Choroid plexus epithelial cell (primary cell): Measurements from ENCODE around the gene PARP3.
"Not testable (repeated sequence)": the region's sequence is repeated elsewhere in the genome, so short reads cannot be mapped to it uniquely, and the experiment has no call there.

ENCODE experiments used
- DNase-seq: peaks from one replicate; pipeline ENCODE4 v3.0.0-alpha.2; 2010; ENCODE audit warnings: low read depth
- H3K4me3 ChIP-seq: 2 replicates; pipeline ENCODE4 v1.5.1; 2011; ENCODE audit warnings: low read depth, mild to moderate bottlenecking, control low read depth, low read length, moderate library complexity
- CTCF ChIP-seq: conservative IDR thresholded peaks from 2 replicates; pipeline ENCODE4 v1.5.1; 2011; ENCODE audit warnings: low read depth, mild to moderate bottlenecking, control low read depth, inconsistent platforms, low read length, moderate library complexity

The PARP3 gene

GRCh38 chr3:51941798-51942602 lies at the start of gene PARP3, which contains the start of gene RRP9:
PARP3 (plus strand) TSS chr3:51942363; CDS start chr3:51943356, 993 bp downstream.
RRP9 (minus strand) TSS chr3:51941904; CDS start chr3:51941867, 37 bp downstream.
- H3K4me3 ChIP-seq = peak within 1 kb of the TSS; percentile 87
- DNase-seq = peak; percentile 100
- TF ChIP-seq CTCF = peak; percentile 99

GRCh38 chr3:51894391-51894790 lies 47.8 kb upstream of the PARP3 start:
- no peak for DNase-seq
- H3K4me3 ChIP-seq = no peak overlapping the region

GRCh38 chr3:51894939-51895338 lies 47.2 kb upstream of the PARP3 start:
- DNase-seq = no peak
- TF ChIP-seq CTCF = no peak

More at GRCh38 chr3:51894391-51894790, 47.8 kb upstream of the PARP3 start:
- TF ChIP-seq CTCF = no peak

GRCh38 chr3:51896607-51897305 lies 45.4 kb upstream of the PARP3 start:
- H3K4me3 ChIP-seq = no peak overlapping the region
- DNase-seq = no peak
- TF ChIP-seq CTCF = no peak

More at GRCh38 chr3:51894939-51895338, 47.2 kb upstream of the PARP3 start:
- no peak overlapping the region for H3K4me3 ChIP-seq

GRCh38 chr3:51897391-51897790 lies 44.8 kb upstream of the PARP3 start:
- no peak for DNase-seq
- no peak overlapping the region for H3K4me3 ChIP-seq
- TF ChIP-seq CTCF = no peak

- H3K4me3 ChIP-seq, DNase-seq: not testable (repeated sequence)
These were observed 42.1 kb upstream of the PARP3 start for GRCh38 chr3:51900043-51900442.

- not testable (repeated sequence) for H3K4me3 ChIP-seq
These were observed 39.8 kb upstream of the PARP3 start for GRCh38 chr3:51902361-51902760.

More at GRCh38 chr3:51902361-51902760, 39.8 kb upstream of the PARP3 start:
- DNase-seq = not testable (repeated sequence)
